Mucosa of descending colon (tissue), 3 donors: ENCODE data around the gene SLC4A8. TPM values are rescaled to one million over a fixed set of nuclear protein-coding genes. Genes with fewer than 3 reads are reported as not detected.

Source experiments
- ATAC-seq: fragments of 200-7000 bp; cut with Tn5 transposase; one replicate; pipeline ENCODE4 v1.9.1; 2020; ENCODE audit warnings: mild to moderate bottlenecking, moderate library complexity
- DNase-seq, 3 donors: peaks; one replicate each; pipeline ENCODE4 v3.0.0-alpha.2; 2020
- H3K36me3 ChIP-seq: fragments of 200-600 bp; one replicate; pipeline ENCODE4 v1.8.0; 2021; ENCODE audit warnings: low read depth, mild to moderate bottlenecking
- H3K4me1 ChIP-seq: fragments of 200-600 bp; one replicate; pipeline ENCODE4 v1.8.0; 2021; ENCODE audit warnings: low read depth, mild to moderate bottlenecking
- H3K4me3 ChIP-seq: fragments of 200-600 bp; one replicate; pipeline ENCODE4 v1.8.0; 2021; ENCODE audit warnings: mild to moderate bottlenecking
- H3K9me3 ChIP-seq: fragments of 200-600 bp; one replicate; pipeline ENCODE4 v1.8.0; 2021; ENCODE audit warnings: mild to moderate bottlenecking
- CTCF ChIP-seq: fragments of 200-600 bp; IDR thresholded peaks from one replicate; pipeline ENCODE4 v1.8.0; 2022; ENCODE audit warnings: antibody characterized with exemption, mild to moderate bottlenecking
- intact Hi-C, 2 donors: fragments of 100-400 bp; cut with DNase I in 1 of 2; cut with micrococcal nuclease in 1 of 2; formaldehyde crosslinking; loops; one replicate each; pipeline versions ENCODE4 v1.11.0 to v1.11.1; 2022; cut with DNase I, micrococcal nuclease
- total RNA-seq, 3 donors: library from RNA; stranded (reverse); fragmentation: NEBNext Ultra II Directional in 2 of 3; extraction: Animal tissue kit (Norgen Biotek cat#: 25700) in 2 of 3; gene quantifications; one replicate each; pipeline versions ENCODE4 v1.2.1 to v1.2.4, GENCODE V29; 2021 to 2023
- donor health status: DM: no; HTN: no; CAD: no; lungs with moderate emphysema.
- donor health status: DM: no; HTN: no; CAD: no.
- donor health status: DM: no; HTN: yes; CAD: no.

The SLC4A8 gene
- total RNA-seq, 3 donors from 2014 or later = 0.84 to 1.8 (median 1.5) TPM

DNA sequence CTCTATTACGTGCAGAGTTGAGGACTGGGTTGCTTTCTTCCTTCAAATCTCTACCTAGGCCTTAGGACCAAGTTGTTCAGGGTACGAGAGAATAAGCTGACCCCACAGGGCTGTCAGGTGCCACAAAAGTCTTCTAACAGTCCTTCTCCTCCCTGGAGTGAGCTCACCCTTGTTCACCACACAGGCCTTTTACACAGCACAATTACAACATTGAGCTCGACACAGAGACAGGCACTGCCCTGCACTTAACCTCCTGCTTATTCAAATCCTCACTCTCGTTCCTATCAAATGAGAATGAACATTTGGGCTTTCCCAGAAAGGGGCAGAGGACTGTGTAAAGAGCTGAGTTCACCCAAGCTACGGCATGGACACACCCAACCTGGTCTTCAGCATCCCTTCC is 35.8 kb upstream of the SLC4A8 start:
- H3K4me1 ChIP-seq = peaks cover 14% of the 10 kb centered on the region
- DNase-seq = no peak
- no peak for TF ChIP-seq CTCF
- intact Hi-C loops = no loop called here
- no peaks in the 10 kb centered on the region for H3K9me3 ChIP-seq
- no peak for ATAC-seq
- H3K36me3 ChIP-seq = no peaks in the 10 kb centered on the region
- H3K4me3 ChIP-seq = no peak overlapping the region

- no peak for TF ChIP-seq CTCF
- ATAC-seq = peak; percentile 58
- intact Hi-C loops = no loop called here
- Histone ChIP-seq H3K9me3 (no peaks in the 10 kb centered on the region), H3K4me3 (no peak overlapping the region), H3K36me3 (no peaks in the 10 kb centered on the region), H3K4me1 (peaks cover 14% of the 10 kb centered on the region)
- peak in 1 of 3 donors; percentile 51 for DNase-seq
Observed at GRCh38 chr12:51389302-51389999, 35.2 kb upstream of the SLC4A8 start.

GRCh38 chr12:51390457-51390856 is 34.2 kb upstream of the SLC4A8 start:
- ATAC-seq (no peak), DNase-seq (no peak)
- Histone ChIP-seq H3K4me1 (peaks cover 14% of the 10 kb centered on the region), H3K36me3 (no peaks in the 10 kb centered on the region), H3K4me3 (no peak overlapping the region), H3K9me3 (no peaks in the 10 kb centered on the region)
- no peak for TF ChIP-seq CTCF
- intact Hi-C loops = no loop called here

DNA sequence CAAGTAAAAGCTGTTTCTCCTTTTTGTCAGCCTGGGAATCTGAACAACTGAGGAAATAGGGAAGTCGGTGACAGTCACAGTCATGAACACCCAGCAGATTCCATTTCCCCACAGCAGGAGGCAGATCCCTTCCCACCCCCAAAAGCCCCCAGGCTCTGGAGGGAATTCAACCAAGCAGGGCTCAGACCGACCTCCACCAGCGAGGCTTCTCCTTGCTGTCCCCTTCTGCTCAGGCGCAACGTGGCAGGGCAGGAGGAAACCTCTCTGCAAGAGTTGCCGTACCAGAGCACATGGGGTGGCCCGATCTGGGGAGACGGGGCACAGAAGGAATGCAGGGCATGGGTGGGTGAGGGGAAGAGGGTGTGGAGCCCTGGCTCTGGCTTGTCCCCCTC is 33.7 kb upstream of the SLC4A8 start:
- H3K4me1 ChIP-seq = peaks cover 14% of the 10 kb centered on the region
- intact Hi-C loops = no loop called here
- no peaks in the 10 kb centered on the region for H3K36me3 ChIP-seq
- DNase-seq = peak; percentile 53 to 69 (median 68)
- H3K4me3 ChIP-seq = no peak overlapping the region
- H3K9me3 ChIP-seq = no peaks in the 10 kb centered on the region
- ATAC-seq = peak; percentile 45
- no peak for TF ChIP-seq CTCF

DNA sequence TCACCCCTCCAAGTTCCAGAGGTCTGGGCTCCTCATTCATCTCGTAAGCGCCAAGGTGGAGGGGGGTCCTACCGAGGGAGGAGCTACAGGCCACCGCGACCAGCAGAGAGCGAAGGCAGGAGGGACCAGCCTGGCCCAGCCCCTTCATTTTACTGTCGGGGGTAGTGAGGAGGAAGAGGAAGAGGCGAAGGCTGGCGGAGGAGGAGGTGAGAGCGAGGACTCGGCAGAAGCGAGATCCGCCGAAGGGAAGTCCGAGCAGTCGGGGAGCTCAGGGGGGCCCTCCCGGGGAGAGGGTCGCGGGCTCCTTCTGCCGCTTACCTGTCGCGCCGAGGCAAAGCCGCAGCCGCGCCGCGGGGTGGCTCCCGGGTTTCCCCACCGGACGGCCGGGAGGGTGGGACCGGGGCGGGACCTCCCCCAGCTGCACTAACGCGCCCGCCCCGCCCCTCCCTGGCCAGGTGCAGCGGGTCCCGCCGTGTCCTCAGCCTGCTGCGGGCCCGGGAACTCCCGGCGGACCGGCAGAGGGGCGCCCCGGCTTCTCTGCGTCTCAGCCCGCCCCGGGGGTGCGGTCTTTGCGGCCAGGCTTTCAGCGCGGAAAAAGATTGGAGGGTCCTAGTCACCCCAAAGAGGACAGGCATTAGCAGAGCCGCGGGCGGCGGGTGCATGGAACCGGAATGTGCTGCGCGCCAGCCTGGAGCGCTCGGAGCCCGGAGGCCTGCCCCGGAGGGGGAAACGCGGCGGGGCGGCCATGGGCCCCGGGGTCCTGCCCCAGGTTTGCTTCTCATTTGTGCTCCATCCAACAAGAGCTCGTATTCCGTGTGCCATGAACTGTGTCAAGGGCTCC is 33.1 kb upstream of the SLC4A8 start, which contains the start of gene GALNT6:
TSS of gene GALNT6 (minus strand) at position 124 of the 841 bp plus-strand sequence. CDS start 11,625 bp downstream, outside the sequence.
- H3K36me3 ChIP-seq = no peaks in the 10 kb centered on the region
- H3K4me3 ChIP-seq = peak within 1 kb of the TSS; percentile 25
- ATAC-seq (peak; percentile 87), DNase-seq (peak; percentile 83 to 88 (median 87))
- no peaks in the 10 kb centered on the region for H3K9me3 ChIP-seq
- intact Hi-C loops = no loop called here
- peaks cover 14% of the 10 kb centered on the region for H3K4me1 ChIP-seq
- TF ChIP-seq CTCF = no peak
